Testis (tissue), 3 donors: ENCODE measurements around the gene RGS17. TPM values are rescaled to one million over a fixed set of nuclear protein-coding genes. Genes with fewer than 3 reads are reported as not detected.

Source experiments
- DNase-seq: peaks from one replicate; pipeline ENCODE4 v3.0.0-alpha.2; 2019
- H3K27ac ChIP-seq, 2 donors: fragments of 200-600 bp; sonication (generic); one replicate each; pipeline ENCODE4 v1.5.1; 2019
- H3K27me3 ChIP-seq: fragments of 200-600 bp; sonication (generic); one replicate; pipeline ENCODE4 v1.5.1; 2019
- H3K36me3 ChIP-seq: fragments of 200-600 bp; sonication (generic); one replicate; pipeline ENCODE4 v1.5.1; 2017; ENCODE audit warnings: low read depth; ENCODE audit errors: missing control alignments
- H3K4me1 ChIP-seq: fragments of 200-600 bp; sonication (generic); one replicate; pipeline ENCODE4 v1.5.1; 2019
- H3K4me3 ChIP-seq, 2 donors: fragments of 200-600 bp; sonication (generic); one replicate each; pipeline ENCODE4 v1.5.1; 2017 to 2019
- H3K9me3 ChIP-seq: fragments of 200-600 bp; sonication (generic); one replicate; pipeline ENCODE4 v1.5.1; 2017
- CTCF ChIP-seq, 3 experiments: fragments of 450-650 bp in 2 of 3; fragments of 200-600 bp in 1 of 3; sonication (generic) in 1 of 3; IDR thresholded peaks; one replicate each; pipeline ENCODE4 v1.5.1; 2016 to 2019; ENCODE audit warnings: antibody characterized with exemption in 3 of 3, mild to moderate bottlenecking in 2 of 3, moderate library complexity in 1 of 3
- POLR2A ChIP-seq: fragments of 450-650 bp; IDR thresholded peaks from one replicate; pipeline ENCODE4 v1.6.1; 2017; ENCODE audit warnings: antibody characterized with exemption, mild to moderate bottlenecking, moderate library complexity
- WGBS, 2 donors: methylation state at CpG; one replicate each; pipeline ENCODE4 v1.1.5; 2018; 5-methylcytosine and 5-hydroxymethylcytosine counted together
- intact Hi-C: fragments of 100-400 bp; cut with DNase I; formaldehyde crosslinking; loops from one replicate; pipeline ENCODE4 v1.15.1; 2023; ENCODE audit warnings: low total_unique reads
- polyA plus RNA-seq: library from polyadenylated mRNA; stranded (reverse); fragments of 350-450 nt; fragmentation: Illumina TruSeq; extraction: RNeasy Lipid Tissue Mini Kit (QIAGEN cat#74804); gene quantifications from one replicate; pipeline ENCODE4 v1.2.3, GENCODE V29; 2014; ENCODE audit warnings: low read depth, low replicate concordance; ENCODE audit not compliant: insufficient read depth
- small RNA-seq, 2 donors: library from RNA; depleted of rRNA; stranded (forward); fragments of <200 nt; gene quantifications; one replicate each; pipeline ENCODE3, GENCODE V24; 2016
- total RNA-seq, 2 donors: library from RNA; depleted of rRNA; stranded (reverse); fragments of >200 nt; gene quantifications; one replicate each; pipeline ENCODE4 v1.2.3, GENCODE V29; 2016

The RGS17 gene
- total and polyA plus RNA-seq, 3 donors from 2014 or later: 0.65 to 4.5 (median 3.1) TPM

- Histone ChIP-seq H3K27ac (no peak overlapping the region), H3K4me3 (no peak overlapping the region), H3K4me1 (no peaks in the 10 kb centered on the region), H3K27me3 (no peaks in the 10 kb centered on the region), H3K36me3 (no peaks in the 10 kb centered on the region), H3K9me3 (no peaks in the 10 kb centered on the region)
- DNase-seq: no peak
- intact Hi-C loops: no loop called here
- 71 to 86% methylated on average over 20 to 24 of the region's 24 CpGs for WGBS, 2 donors
- no peak for TF ChIP-seq POLR2A
Observed at GRCh38 chr6:152959333-152959732, 171.7 kb downstream of the RGS17 start.

- no peak for DNase-seq
- no peaks in the 10 kb centered on the region for H3K36me3 ChIP-seq
- H3K4me3 ChIP-seq: no peak overlapping the region
- H3K27me3 ChIP-seq: no peaks in the 10 kb centered on the region
- WGBS, 2 donors: 79 to 81% methylated on average over 1 of the region's 1 CpG
- H3K4me1 ChIP-seq: no peaks in the 10 kb centered on the region
- H3K27ac ChIP-seq: no peak overlapping the region
- no peaks in the 10 kb centered on the region for H3K9me3 ChIP-seq
- intact Hi-C loops: no loop called here
- no peak for TF ChIP-seq CTCF (IDR thresholded peaks at IDR 0.05)
- no peak for TF ChIP-seq POLR2A
Observed at GRCh38 chr6:152957796-152958195, 173.3 kb downstream of the RGS17 start.

Small RNAs within 50 kb of the gene (small RNA-seq; reads per million reads assigned to genes)
- 0 reads per million in 2 donors for gene AL080276.1
- gene RNA5SP224: 0 reads per million in 2 donors

Other genes starting within 250 kb of the RGS17 start
- gene FBXO5, start 148.2 kb downstream of the RGS17 start, total RNA-seq: 1 to 10 TPM; 6.8 to 8.3 TPM
- gene FBXO5, start 148.2 kb downstream of the RGS17 start, polyA plus RNA-seq: 6.0 TPM
- 10 to 100 TPM; 10.7 to 19.4 TPM for gene MTRF1L, start 128.6 kb downstream of the RGS17 start, total RNA-seq
- 18.4 TPM for gene MTRF1L, start 128.6 kb downstream of the RGS17 start, polyA plus RNA-seq